Hepatocyte (in vitro differentiated cells): ENCODE data around the gene FAM236D.
"Not testable (repeated sequence)": the region's sequence is repeated elsewhere in the genome, so short reads cannot be mapped to it uniquely, and the experiment has no call there.

Experiments
- EZH2 ChIP-seq: fragments of 200-600 bp; sonication (generic); IDR thresholded peaks from 2 replicates; pipeline ENCODE4 v1.6.1; 2016; ENCODE audit warnings: antibody characterized with exemption, mild to moderate bottlenecking, borderline replicate concordance
- TF ChIP-seq, protein P1 (sequence below): fragments of 200-600 bp; sonication (generic); IDR thresholded peaks from 2 replicates; pipeline ENCODE4 v1.5.1; 2016; ENCODE audit warnings: antibody characterized with exemption, mild to moderate bottlenecking; ENCODE audit not compliant: poor library complexity

DNA sequence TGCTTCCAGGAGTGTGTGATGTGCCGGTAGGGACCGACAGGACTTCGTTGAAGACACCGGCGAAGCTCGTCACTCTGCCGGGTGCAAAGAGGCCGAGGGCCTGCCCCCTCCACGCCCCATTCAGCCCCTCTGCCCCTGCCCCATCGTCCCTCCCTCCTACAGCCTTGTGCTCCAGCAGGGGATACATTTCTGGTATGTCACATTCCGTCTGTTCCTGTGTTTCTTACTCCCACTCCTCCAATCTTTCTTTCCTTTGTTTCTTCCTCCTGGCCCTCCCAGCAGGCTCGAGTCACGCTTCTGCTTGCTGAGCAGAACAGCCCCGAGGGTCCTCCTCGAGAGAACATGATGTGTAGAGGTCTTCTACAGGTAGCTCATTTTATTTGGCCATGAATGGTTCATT is 25.4 kb downstream of the FAM236D start, which contains the start of gene FAM236B:
- TF ChIP-seq, protein P1, sequence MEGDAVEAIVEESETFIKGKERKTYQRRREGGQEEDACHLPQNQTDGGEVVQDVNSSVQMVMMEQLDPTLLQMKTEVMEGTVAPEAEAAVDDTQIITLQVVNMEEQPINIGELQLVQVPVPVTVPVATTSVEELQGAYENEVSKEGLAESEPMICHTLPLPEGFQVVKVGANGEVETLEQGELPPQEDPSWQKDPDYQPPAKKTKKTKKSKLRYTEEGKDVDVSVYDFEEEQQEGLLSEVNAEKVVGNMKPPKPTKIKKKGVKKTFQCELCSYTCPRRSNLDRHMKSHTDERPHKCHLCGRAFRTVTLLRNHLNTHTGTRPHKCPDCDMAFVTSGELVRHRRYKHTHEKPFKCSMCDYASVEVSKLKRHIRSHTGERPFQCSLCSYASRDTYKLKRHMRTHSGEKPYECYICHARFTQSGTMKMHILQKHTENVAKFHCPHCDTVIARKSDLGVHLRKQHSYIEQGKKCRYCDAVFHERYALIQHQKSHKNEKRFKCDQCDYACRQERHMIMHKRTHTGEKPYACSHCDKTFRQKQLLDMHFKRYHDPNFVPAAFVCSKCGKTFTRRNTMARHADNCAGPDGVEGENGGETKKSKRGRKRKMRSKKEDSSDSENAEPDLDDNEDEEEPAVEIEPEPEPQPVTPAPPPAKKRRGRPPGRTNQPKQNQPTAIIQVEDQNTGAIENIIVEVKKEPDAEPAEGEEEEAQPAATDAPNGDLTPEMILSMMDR, result not testable (repeated sequence)
- not testable (repeated sequence) for TF ChIP-seq EZH2
